Measurements from ENCODE around the gene SNAP47.

Gene SNAP47

GRCh38 chr1:227758366-227758765, 23.1 kb downstream of the SNAP47 start:
- Histone ChIP-seq H3K4me3 (replicated peaks; ENCODE audit: insufficient read depth, low read length) (no peak overlapping the region), H3K27ac (replicated peaks) (no peak overlapping the region), H3K27me3 (ENCODE audit: insufficient read depth, poor library complexity, severe bottlenecking) (no peaks in the 10 kb centered on the region)
- TF ChIP-seq CTCF (IDR thresholded peaks at IDR 0.05; ENCODE audit: insufficient read depth, low read length) = no peak
- no peak for DNase-seq (ENCODE audit: low read depth in 1 of 2, low spot score in 1 of 2)

- TF ChIP-seq SPI1 (IDR thresholded peaks at IDR 0.05; ENCODE audit: borderline replicate concordance, low read depth) (no peak), REST (IDR thresholded peaks at IDR 0.05; ENCODE audit: insufficient replicate concordance, low read depth) (no peak), GABPA (IDR thresholded peaks at IDR 0.05; ENCODE audit: low read depth) (no peak), POLR2AphosphoS5 (IDR thresholded peaks at IDR 0.05; ENCODE audit: low read depth) (no peak), CTCF (IDR thresholded peaks at IDR 0.05; ENCODE audit: insufficient read depth, low read length) (no peak)
- no peaks in the 10 kb centered on the region for H3K27me3 ChIP-seq (ENCODE audit: insufficient read depth, poor library complexity, severe bottlenecking)
- no peak overlapping the region for H3K27ac ChIP-seq (replicated peaks)
- DNase-seq (ENCODE audit: low read depth in 1 of 2, low spot score in 1 of 2) = no peak
- no peak overlapping the region for H3K4me3 ChIP-seq (replicated peaks; ENCODE audit: insufficient read depth, low read length)
Observed at GRCh38 chr1:227759341-227760300, 24.4 kb downstream of the SNAP47 start.

GRCh38 chr1:227760377-227760776, 25.1 kb downstream of the SNAP47 start:
- TF ChIP-seq CTCF (IDR thresholded peaks at IDR 0.05; ENCODE audit: insufficient read depth, low read length) = no peak
- no peak for TF ChIP-seq REST (IDR thresholded peaks at IDR 0.05; ENCODE audit: insufficient replicate concordance, low read depth)
- TF ChIP-seq SPI1 (IDR thresholded peaks at IDR 0.05; ENCODE audit: borderline replicate concordance, low read depth) = no peak
- TF ChIP-seq POLR2AphosphoS5 (IDR thresholded peaks at IDR 0.05; ENCODE audit: low read depth) = no peak
- TF ChIP-seq GABPA (IDR thresholded peaks at IDR 0.05; ENCODE audit: low read depth) = no peak
- DNase-seq (ENCODE audit: low read depth in 1 of 2, low spot score in 1 of 2) = no peak
- Histone ChIP-seq H3K27me3 (ENCODE audit: insufficient read depth, poor library complexity, severe bottlenecking) (no peaks in the 10 kb centered on the region), H3K4me3 (replicated peaks; ENCODE audit: insufficient read depth, low read length) (no peak overlapping the region), H3K27ac (replicated peaks) (no peak overlapping the region)

All from HL-60 (cell line).